H1 (cell line): ENCODE measurements around the gene PPRC1. TPM values are rescaled to one million over a fixed set of nuclear protein-coding genes. Genes with fewer than 3 reads are reported as not detected.

Source experiments
- CTCF ChIA-PET: fragments of 300-600 bp; sonication (Branson Sonifier 250); formaldehyde crosslinking; loops from one replicate; lab custom pipeline; 2021; ENCODE audit not compliant: partially characterized antibody; lab: Charles Lee
- POLR2A ChIA-PET: fragments of 300-600 bp; sonication (Branson Sonifier 250); formaldehyde crosslinking; loops from one replicate; lab custom pipeline; 2021; ENCODE audit warnings: inconsistent platforms; ENCODE audit not compliant: partially characterized antibody; lab: Charles Lee
- DNase-seq, 2 experiments: peaks; one replicate each; pipeline versions ENCODE4 v3.0.0 to v3.0.0-alpha.2; 2010 to 2022; ENCODE audit warnings: low spot score in 2 of 2, low read depth in 1 of 2, mixed read lengths in 1 of 2
- FAIRE-seq: peaks from 2 replicates; lab custom pipeline; 2011; peaks lifted over from hg19 to GRCh38; lab: Jason Lieb, UNC
- H2AFZ ChIP-seq: 2 replicates; pipeline ENCODE4 v1.8.1; 2012; ENCODE audit warnings: low read length, inconsistent platforms
- H2AK5ac ChIP-seq: 2 replicates; pipeline ENCODE4 v1.6.1; 2013; ENCODE audit warnings: low read depth, low read length
- H2BK120ac ChIP-seq: replicated peaks from 2 replicates; pipeline ENCODE3; 2013; ENCODE audit warnings: low read depth, low read length, inconsistent platforms
- H2BK12ac ChIP-seq: 2 replicates; pipeline ENCODE4 v1.6.1; 2013; ENCODE audit warnings: low read depth, low read length
- H2BK15ac ChIP-seq: 2 replicates; pipeline ENCODE4 v1.6.1; 2013; ENCODE audit warnings: low read length
- H2BK20ac ChIP-seq: 2 replicates; pipeline ENCODE4 v1.6.1; 2013; ENCODE audit warnings: low read length
- H2BK5ac ChIP-seq: 2 replicates; pipeline ENCODE4 v1.6.1; 2013; ENCODE audit warnings: low read depth, low read length
- H3K14ac ChIP-seq: 2 replicates; pipeline ENCODE4 v1.6.1; 2013; ENCODE audit warnings: inconsistent platforms; ENCODE audit not compliant: insufficient read length
- H3K18ac ChIP-seq: 2 replicates; pipeline ENCODE4 v1.6.1; 2013; ENCODE audit warnings: low read length; ENCODE audit errors: extremely low read depth
- H3K23ac ChIP-seq: 2 replicates; pipeline ENCODE4 v1.6.1; 2013; ENCODE audit warnings: inconsistent platforms; ENCODE audit not compliant: insufficient read length
- H3K23me2 ChIP-seq: 2 replicates; pipeline ENCODE4 v1.6.1; 2013; ENCODE audit warnings: low read depth, low read length
- H3K27ac ChIP-seq: 2 replicates; pipeline ENCODE4 v1.6.1; 2011; ENCODE audit warnings: low read depth, low read length, inconsistent platforms
- H3K27me3 ChIP-seq, 4 experiments: replicated peaks in 1 of 4; 1 replicate in 1 of 4; 2 replicates in 3 of 4; pipeline versions ENCODE4 v1.6.1 to v1.8.1; 2011 to 2013; ENCODE audit warnings: low read length in 3 of 4, mild to moderate bottlenecking in 3 of 4, inconsistent platforms in 2 of 4, mixed read lengths in 2 of 4, moderate library complexity in 1 of 4; ENCODE audit not compliant: control insufficient read depth in 3 of 4, insufficient read depth in 3 of 4; ENCODE audit errors: extremely low read depth in 1 of 4
- H3K36me3 ChIP-seq, 4 experiments: 2 replicates each; pipeline versions ENCODE4 v1.6.1 to v1.8.1; 2011 to 2013; ENCODE audit warnings: mild to moderate bottlenecking in 4 of 4, low read length in 3 of 4, moderate library complexity in 2 of 4, control low read depth in 1 of 4, inconsistent platforms in 1 of 4; ENCODE audit not compliant: insufficient read depth in 4 of 4, control insufficient read depth in 2 of 4
- H3K4ac ChIP-seq: replicated peaks from 2 replicates; pipeline ENCODE3; 2013; ENCODE audit warnings: low read length, low read depth, mixed read lengths, inconsistent platforms; ENCODE audit not compliant: insufficient read length
- H3K4me1 ChIP-seq, 4 experiments: replicated peaks in 1 of 4; 1 replicate in 1 of 4; 2 replicates in 3 of 4; pipeline versions ENCODE4 v1.6.1 to v1.8.1; 2011 to 2013; ENCODE audit warnings: low read length in 3 of 4, inconsistent platforms in 2 of 4, mixed read lengths in 1 of 4; ENCODE audit not compliant: insufficient read depth in 4 of 4, control insufficient read depth in 3 of 4
- H3K4me2 ChIP-seq, 2 experiments: 2 replicates each; pipeline versions ENCODE4 v1.6.1 to v1.8.1; 2011 to 2013; ENCODE audit warnings: low read depth in 2 of 2, low read length in 2 of 2, control low read depth in 1 of 2, inconsistent platforms in 1 of 2, mild to moderate bottlenecking in 1 of 2; ENCODE audit not compliant: insufficient read depth in 1 of 2
- H3K4me3 ChIP-seq, 4 experiments: fragments of 200-600, 300-600 bp in 1 of 4; sonication (generic), shearing (Covaris generic), sonication (Bioruptor Twin) in 1 of 4; 2 replicates each; pipeline versions ENCODE4 v1.5.1 to v1.8.1; 2011 to 2016; ENCODE audit warnings: low read length in 4 of 4, low read depth in 3 of 4, control low read depth in 2 of 4, inconsistent platforms in 2 of 4, mild to moderate bottlenecking in 2 of 4, mixed read lengths in 1 of 4, moderate library complexity in 1 of 4; ENCODE audit not compliant: insufficient read depth in 2 of 4; ENCODE audit errors: extremely low read depth in 1 of 4
- H3K56ac ChIP-seq: replicated peaks from 2 replicates; pipeline ENCODE3; 2013; ENCODE audit warnings: low read depth, mild to moderate bottlenecking, mixed read lengths, low read length, inconsistent platforms; ENCODE audit not compliant: insufficient read length
- H3K79me1 ChIP-seq: 2 replicates; pipeline ENCODE4 v1.6.1; 2013; ENCODE audit warnings: low read depth, low read length, control low read depth
- H3K79me2 ChIP-seq, 2 experiments: 2 replicates each; pipeline versions ENCODE4 v1.6.1 to v1.8.1; 2012 to 2013; ENCODE audit warnings: low read length in 2 of 2, mild to moderate bottlenecking in 2 of 2, inconsistent platforms in 1 of 2; ENCODE audit not compliant: insufficient read depth in 2 of 2, control insufficient read depth in 1 of 2
- H3K9ac ChIP-seq, 4 experiments: replicated peaks in 1 of 4; 1 replicate in 1 of 4; 2 replicates in 3 of 4; pipeline versions ENCODE4 v1.6.1 to v1.8.1; 2011 to 2013; ENCODE audit warnings: low read depth in 3 of 4, low read length in 3 of 4, control low read depth in 2 of 4, mild to moderate bottlenecking in 2 of 4, moderate library complexity in 2 of 4, inconsistent platforms in 1 of 4; ENCODE audit errors: extremely low read depth in 1 of 4
- H3K9me3 ChIP-seq, 2 experiments: 2 replicates each; pipeline versions ENCODE4 v1.6.1 to v1.8.1; 2012 to 2013; ENCODE audit warnings: mild to moderate bottlenecking in 2 of 2, moderate library complexity in 2 of 2, control low read depth in 1 of 2, inconsistent platforms in 1 of 2, low read depth in 1 of 2, low read length in 1 of 2, mixed read lengths in 1 of 2; ENCODE audit not compliant: insufficient read depth in 2 of 2
- H4K20me1 ChIP-seq, 2 experiments: replicated peaks in 1 of 2; 2 replicates each; pipeline versions ENCODE3 to v1.8.1; 2011 to 2013; ENCODE audit warnings: inconsistent platforms in 2 of 2, low read length in 2 of 2, mild to moderate bottlenecking in 1 of 2; ENCODE audit not compliant: insufficient read depth in 2 of 2, control insufficient read depth in 1 of 2
- H4K5ac ChIP-seq: 2 replicates; pipeline ENCODE4 v1.6.1; 2013; ENCODE audit warnings: low read length, low read depth, mixed read lengths, inconsistent platforms; ENCODE audit not compliant: insufficient read length
- H4K8ac ChIP-seq: 2 replicates; pipeline ENCODE4 v1.8.0; 2013; ENCODE audit warnings: mild to moderate bottlenecking, moderate library complexity, low read length, inconsistent platforms; ENCODE audit not compliant: insufficient read depth; ENCODE audit errors: extremely low read depth
- H4K91ac ChIP-seq: replicated peaks from 2 replicates; pipeline ENCODE3; 2013; ENCODE audit warnings: low read length, mixed read lengths, inconsistent platforms; ENCODE audit not compliant: insufficient read length
- KDM1A ChIP-seq: fragments of 200-600, 300-600 bp; sonication (generic); IDR thresholded peaks from 2 replicates; pipeline ENCODE4 v1.7.1; 2016; ENCODE audit warnings: mild to moderate bottlenecking, low read length, borderline replicate concordance
- MAFK ChIP-seq: IDR thresholded peaks from 2 replicates; pipeline ENCODE4 v1.6.1; 2012; ENCODE audit warnings: low read depth, mild to moderate bottlenecking, improper control_type of control experiment, low read length
- POLR2AphosphoS5 ChIP-seq: IDR thresholded peaks from 2 replicates; pipeline ENCODE4 v1.6.1; 2011; ENCODE audit warnings: low read depth, low read length
- WGBS, 2 experiments: shearing (Covaris generic) in 1 of 2; methylation state at CpG; one replicate each; pipeline versions ENCODE4 v1.1.6 to v1.1.7; 2013 to 2015; ENCODE audit warnings: low lambda C conversion rate in 2 of 2, mixed read lengths in 2 of 2, inconsistent platforms in 1 of 2, low coverage in 1 of 2, missing lambda C conversion rate in 1 of 2; ENCODE audit not compliant: insufficient replicate concordance in 2 of 2, insufficient coverage in 1 of 2, insufficient read length in 1 of 2; ENCODE audit errors: extremely low coverage in 1 of 2, missing lambda C conversion rate in 1 of 2; 5-methylcytosine and 5-hydroxymethylcytosine counted together
- polyA plus RNA-seq, 7 experiments: library from polyadenylated mRNA; depleted of rRNA in 3 of 7; stranded (reverse) in 5 of 7; unstranded in 2 of 7; fragments of >200 nt in 5 of 7; fragments of 200-250 nt in 2 of 7; gene quantifications; 1 replicate in 5 of 7; 2 replicates in 1 of 7; 4 replicates in 1 of 7; pipeline versions ENCODE4 v1.2.1 to v1.2.3, GENCODE V29; 2011 to 2013; ENCODE audit warnings: missing spikeins in 2 of 7, mixed read lengths in 2 of 7
- total RNA-seq: library from RNA; stranded (reverse); fragmentation: NEBNext Ultra II Directional; extraction: Animal tissue kit (Norgen Biotek cat#: 25700); gene quantifications from 2 replicates; pipeline ENCODE4 v1.2.1, GENCODE V29; 2021

PPRC1 gene
- total and polyA plus RNA-seq, 2 of the 8 experiments (the other 6 are each of a cell fraction or from before 2014, with no cell fraction given), result 46.5 to 88.4 TPM

- H2AK5ac ChIP-seq, result no peak overlapping the region
- H2BK15ac ChIP-seq, result no peak overlapping the region
- no peaks in the 10 kb centered on the region for H3K9me3 ChIP-seq
- H2BK120ac ChIP-seq, result no peak overlapping the region
- no peak overlapping the region for H2BK12ac ChIP-seq
- H2AFZ ChIP-seq, result no peak overlapping the region
- peaks cover 6% of the 10 kb centered on the region for H3K79me1 ChIP-seq
- H3K56ac ChIP-seq, result no peak overlapping the region
- DNase-seq, result no peak
- H4K20me1 ChIP-seq, result peaks cover 1 to 21% of the 10 kb centered on the region in 2 experiments
- 98% methylated on average over 17 of the region's 17 CpGs; no CpG with 5 or more reads in 1 of the 2 experiments for WGBS, 2 experiments
- H3K79me2 ChIP-seq, result peaks cover 0 to 8% of the 10 kb centered on the region in 2 experiments; a peak in 2 of 4 replicates
- ChIA-PET POLR2A (interaction anchor here (0.7 to 20.0 kb wide), 8 partner anchors 3 to 325 kb away, joined by 3 to 408 read pairs (median 8); partner anchors contain the start of genes NOLC1 and PPRC1), CTCF (interaction anchor here (0.6 to 3.5 kb wide), 7 partner anchors 9 to 205 kb away, joined by 3 to 20 read pairs (median 4); no protein-coding TSS in a partner anchor)
- no peak overlapping the region for H3K4me2 ChIP-seq
- no peak for FAIRE-seq
- no peak overlapping the region for H3K4ac ChIP-seq
- no peak overlapping the region for H3K4me3 ChIP-seq
- TF ChIP-seq MAFK (no peak), KDM1A (no peak), POLR2AphosphoS5 (0 out of 2 replicates have a peak, but pooled peaks have one; percentile 29)
- TF ChIP-seq, all 59 proteins: peak for 1
- Histone ChIP-seq H3K23ac (no peak overlapping the region), H4K8ac (no peak overlapping the region), H4K5ac (no peak overlapping the region), H3K4me1 (peaks cover 0 to 6% (median 3%) of the 10 kb centered on the region in 4 experiments; a peak in 5 of 7 replicates), H3K14ac (no peak overlapping the region), H4K91ac (no peak overlapping the region), H3K18ac (no peak overlapping the region), H3K23me2 (peaks cover 6% of the 10 kb centered on the region), H3K9ac (no peak overlapping the region), H2BK5ac (no peak overlapping the region), H3K27ac (no peak overlapping the region), H2BK20ac (no peak overlapping the region), H3K36me3 (peaks cover 52 to 74% (median 66%) of the 10 kb centered on the region in 4 experiments), H3K27me3 (no peaks in the 10 kb centered on the region)
These were observed 14.2 kb downstream of the PPRC1 start for GRCh38 chr10:102146971-102147428.
